Cardiac fibroblast (primary cell): Measurements from ENCODE around the gene PAX2.

ENCODE experiments used
- DNase-seq, 2 donors: peaks; one replicate each; pipeline versions ENCODE4 v3.0.0 to v3.0.0-alpha.2; 2010; ENCODE audit warnings: low read depth in 2 of 2
- H3K4me3 ChIP-seq, 2 donors: replicated peaks in 1 of 2; 1 replicate in 1 of 2; 2 replicates in 1 of 2; pipeline ENCODE4 v1.5.1; 2011; ENCODE audit warnings: low read depth in 2 of 2, low read length in 2 of 2, mild to moderate bottlenecking in 2 of 2, moderate library complexity in 1 of 2
- CTCF ChIP-seq: IDR thresholded peaks from one replicate; pipeline ENCODE4 v1.5.1; 2011; ENCODE audit warnings: low read depth, mild to moderate bottlenecking, low read length, inconsistent platforms

PAX2 gene

GRCh38 chr10:100715445-100716385, 29.7 kb upstream of the PAX2 start:
- TF ChIP-seq CTCF = no peak
- no peak for DNase-seq
- H3K4me3 ChIP-seq = no peak overlapping the region

GRCh38 chr10:100717166-100717565, 28.2 kb upstream of the PAX2 start:
- no peak for TF ChIP-seq CTCF
- DNase-seq = no peak
- no peak overlapping the region for H3K4me3 ChIP-seq

GRCh38 chr10:100718197-100718742, 27.1 kb upstream of the PAX2 start:
- DNase-seq = no peak
- H3K4me3 ChIP-seq = no peak overlapping the region
- no peak for TF ChIP-seq CTCF

- DNase-seq = no peak
- no peak overlapping the region for H3K4me3 ChIP-seq
- TF ChIP-seq CTCF = no peak
Observed at GRCh38 chr10:100723180-100723579, 22.2 kb upstream of the PAX2 start.

- no peak for DNase-seq
- no peak overlapping the region for H3K4me3 ChIP-seq
- TF ChIP-seq CTCF = no peak
Observed at GRCh38 chr10:100723770-100724530, 21.4 kb upstream of the PAX2 start.

GRCh38 chr10:100724531-100725027, 20.8 kb upstream of the PAX2 start:
- TF ChIP-seq CTCF = no peak
- no peak for DNase-seq
- H3K4me3 ChIP-seq = no peak overlapping the region
